K562 (cell line): ENCODE results near the gene SH2D4B. TPM values are rescaled to one million over a fixed set of nuclear protein-coding genes. Genes with fewer than 3 reads are reported as not detected.

Experiments used
- ATAC-seq: fragments of 200-7000 bp; cut with Tn5 transposase; 3 replicates; pipeline ENCODE4 v1.9.1; 2020; ENCODE audit warnings: moderate library complexity
- BruUV-seq: library from RNA; stranded (reverse); fragments of 400-500 nt; replicated peaks from 2 replicates; lab custom pipeline; 2021; lab: Mats Ljungman, UMichigan
- CTCF ChIA-PET: fragments of 300-600 bp; formaldehyde crosslinking; extraction: SDS; loops from one replicate; lab custom pipeline; 2021; ENCODE audit warnings: low intra/inter-chr PET ratio; lab: Yijun Ruan, JAX
- POLR2A ChIA-PET: fragments of 300-600, 350-650 bp; sonication (Branson Sonifier 250); formaldehyde crosslinking; extraction: SDS; loops from one replicate; lab custom pipeline; 2021; ENCODE audit warnings: antibody characterized with exemption, inconsistent platforms; lab: Yijun Ruan, JAX
- DNase-seq, 4 experiments: peaks; one replicate each; pipeline versions ENCODE4 v3.0.0 to v3.0.0-alpha.2; 2011 to 2018; ENCODE audit warnings: low spot score in 3 of 4, mixed read lengths in 3 of 4; ENCODE audit errors: extremely low read depth in 1 of 4
- FAIRE-seq: peaks from 2 replicates; lab custom pipeline; 2011; peaks lifted over from hg19 to GRCh38; lab: Jason Lieb, UNC
- H2AFZ ChIP-seq: 2 replicates; pipeline ENCODE4 v1.6.0; 2011; ENCODE audit warnings: low read depth, low read length, control low read depth, inconsistent platforms
- H3K27ac ChIP-seq: fragments of 200-600 bp; 3 replicates; pipeline ENCODE4 v1.8.0; 2011; ENCODE audit warnings: low read depth, mild to moderate bottlenecking, control low read depth, inconsistent platforms, low read length, moderate library complexity, mixed read lengths; ENCODE audit errors: extremely low read depth
- H3K27me3 ChIP-seq, 2 experiments: fragments of 300-600 bp in 1 of 2; 2 replicates in 1 of 2; 3 replicates in 1 of 2; pipeline versions ENCODE4 v1.6.0 to v1.8.0; 2011; ENCODE audit warnings: inconsistent platforms in 2 of 2, low read length in 2 of 2, mild to moderate bottlenecking in 1 of 2, mixed read lengths in 1 of 2, moderate library complexity in 1 of 2; ENCODE audit not compliant: control insufficient read depth in 2 of 2, insufficient read depth in 2 of 2
- H3K36me3 ChIP-seq: fragments of 300-600 bp; 3 replicates; pipeline ENCODE4 v1.8.0; 2011; ENCODE audit warnings: mild to moderate bottlenecking, low read length, inconsistent platforms; ENCODE audit not compliant: control insufficient read depth, insufficient read depth
- H3K4me1 ChIP-seq, 2 experiments: fragments of 200-600 bp in 1 of 2; replicated peaks in 1 of 2; 2 replicates in 1 of 2; 3 replicates in 1 of 2; pipeline versions ENCODE4 v1.5.1 to v1.8.0; 2011; ENCODE audit warnings: inconsistent platforms in 2 of 2, low read length in 2 of 2, mild to moderate bottlenecking in 1 of 2, mixed read lengths in 1 of 2, moderate library complexity in 1 of 2; ENCODE audit not compliant: control insufficient read depth in 2 of 2, insufficient read depth in 2 of 2
- H3K4me2 ChIP-seq: 2 replicates; pipeline ENCODE4 v1.6.1; 2011; ENCODE audit warnings: low read length, control low read depth, inconsistent platforms, mixed read lengths; ENCODE audit not compliant: insufficient read depth
- H3K4me3 ChIP-seq: fragments of 200-600 bp; sonication (generic), shearing (Covaris generic); 2 replicates; pipeline ENCODE4 v1.5.1; 2016; ENCODE audit warnings: control low read depth, inconsistent platforms
- H3K79me2 ChIP-seq: fragments of 200-600 bp; 3 replicates; pipeline ENCODE4 v1.8.0; 2011; ENCODE audit warnings: low read length, inconsistent platforms; ENCODE audit not compliant: control insufficient read depth, insufficient read depth
- H3K9ac ChIP-seq, 2 experiments: 2 replicates each; pipeline versions ENCODE4 v1.6.0 to v1.6.1; 2011; ENCODE audit warnings: low read depth in 2 of 2, low read length in 2 of 2, control low read depth in 1 of 2, inconsistent platforms in 1 of 2, mild to moderate bottlenecking in 1 of 2, mixed read lengths in 1 of 2; ENCODE audit not compliant: insufficient read depth in 1 of 2
- H3K9me1 ChIP-seq: one replicate; pipeline ENCODE4 v1.6.0; 2011; ENCODE audit warnings: inconsistent platforms, mild to moderate bottlenecking, low read length, moderate library complexity; ENCODE audit not compliant: control insufficient read depth, insufficient read depth
- H3K9me3 ChIP-seq: replicated peaks from 2 replicates; pipeline ENCODE4 v1.5.1; 2011; ENCODE audit warnings: low read depth, low read length, inconsistent platforms; ENCODE audit not compliant: control insufficient read depth, insufficient read depth
- H4K20me1 ChIP-seq: replicated peaks from 2 replicates; pipeline ENCODE4 v1.6.1; 2011; ENCODE audit warnings: low read length, inconsistent platforms, mixed read lengths; ENCODE audit not compliant: control insufficient read depth, insufficient read depth
- BRCA1 ChIP-seq, 2 experiments: fragments of 450-650 bp in 1 of 2; sonication (generic) in 1 of 2; formaldehyde crosslinking in 1 of 2; IDR thresholded peaks; 2 replicates each; pipeline versions ENCODE4 v1.5.0 to v1.6.1; 2017 to 2020; ENCODE audit warnings: mild to moderate bottlenecking in 1 of 2, missing genetic modification reagents in 1 of 2
- C11orf30 ChIP-seq: fragments of 450-650 bp; IDR thresholded peaks from 2 replicates; pipeline ENCODE4 v1.6.1; 2016; ENCODE audit warnings: low read depth, mild to moderate bottlenecking
- NR2C1 ChIP-seq, 2 experiments: fragments of 450-650 bp; IDR thresholded peaks; 2 replicates each; pipeline ENCODE4 v1.6.1; 2017; ENCODE audit warnings: mild to moderate bottlenecking in 2 of 2, antibody characterized with exemption in 1 of 2, inconsistent platforms in 1 of 2, missing compliant biosample characterization in 1 of 2, missing genetic modification characterization in 1 of 2
- POLR2G ChIP-seq: fragments of 200-400 bp; formaldehyde crosslinking; IDR thresholded peaks from 2 replicates; pipeline ENCODE4 v1.6.1; 2017; ENCODE audit warnings: low read depth, mild to moderate bottlenecking, antibody characterized with exemption, low read length, moderate library complexity
- SRSF3 ChIP-seq: fragments of 200-400 bp; formaldehyde crosslinking; IDR thresholded peaks from 2 replicates; pipeline ENCODE4 v1.6.1; 2016; ENCODE audit warnings: mild to moderate bottlenecking, low read length, moderate library complexity; ENCODE audit not compliant: insufficient read depth
- ZNF124 ChIP-seq: sonication (generic); formaldehyde crosslinking; IDR thresholded peaks from 2 replicates; pipeline ENCODE4 v1.8.1; 2022; ENCODE audit warnings: missing genetic modification reagents
- ZNF24 ChIP-seq: fragments of 450-650 bp; IDR thresholded peaks from 2 replicates; pipeline ENCODE4 v1.6.1; 2016
- WGBS: fragments of 100-300 bp; shearing (Covaris generic); methylation state at CpG from one replicate; pipeline ENCODE4 v1.1.6; 2016; ENCODE audit warnings: low coverage, mixed read lengths; ENCODE audit not compliant: insufficient coverage; ENCODE audit errors: missing lambda C conversion rate; 5-methylcytosine and 5-hydroxymethylcytosine counted together
- in situ Hi-C: fragments of 300-500 bp; cut with MboI; formaldehyde crosslinking; loops from 4 replicates; pipeline ENCODE4 v1.15.0; 2018; ENCODE audit warnings: inconsistent platforms, mixed read lengths
- intact Hi-C: fragments of 100-400 bp; cut with micrococcal nuclease; formaldehyde crosslinking; loops from 2 replicates; pipeline ENCODE4 v1.14.2; 2022
- polyA plus RNA-seq, 8 experiments: library from polyadenylated mRNA; depleted of rRNA in 4 of 8; stranded (reverse) in 5 of 8; unstranded in 3 of 8; fragments of >200 nt; fragmentation: Nextera tagmentation in 2 of 8; fragmentation: Illumina TruSeq in 1 of 8; extraction: Ambion mirVana in 2 of 8; extraction: Trizol in 1 of 8; gene quantifications; 2 replicates each; pipeline versions ENCODE4 v1.2.1 to v1.2.3, GENCODE V29; 2011 to 2014; ENCODE audit warnings: inconsistent platforms in 1 of 8, missing spikeins in 1 of 8
- total RNA-seq, 7 experiments: library from RNA; depleted of rRNA in 6 of 7; stranded (reverse); fragments of >200 nt in 6 of 7; fragmentation: Illumina TruSeq in 2 of 7; extraction: Trizol in 2 of 7; gene quantifications; 2 replicates each; pipeline versions ENCODE4 v1.2.1 to v1.2.3, GENCODE V29; 2011 to 2021; ENCODE audit warnings: low replicate concordance in 1 of 7
- TF ChIP-seq, protein P1 (sequence below): fragments of 250-450 bp; sonication (Bioruptor Pico); IDR thresholded peaks from 2 replicates; pipeline ENCODE4 v1.5.0; 2021; ENCODE audit warnings: mild to moderate bottlenecking, moderate library complexity
- TF ChIP-seq, protein P2 (sequence below): fragments of 200-800 bp; sonication (Bioruptor generic); IDR thresholded peaks from 2 replicates; pipeline ENCODE4 v1.6.1; 2017; ENCODE audit warnings: missing genetic modification characterization, missing compliant biosample characterization
- TF ChIP-seq, protein P3 (sequence below): fragments of 250-450 bp; sonication (Bioruptor Pico); IDR thresholded peaks from 2 replicates; pipeline ENCODE4 v1.8.0; 2021; ENCODE audit warnings: borderline replicate concordance, mild to moderate bottlenecking, moderate library complexity; ENCODE audit not compliant: poor library complexity, severe bottlenecking

Gene SH2D4B
- total and polyA plus RNA-seq, 9 of the 15 experiments (the other 6 are each of a cell fraction or from before 2014, with no cell fraction given) = 0.03 to 0.14 (median 0.04) TPM; not detected in 4

DNA sequence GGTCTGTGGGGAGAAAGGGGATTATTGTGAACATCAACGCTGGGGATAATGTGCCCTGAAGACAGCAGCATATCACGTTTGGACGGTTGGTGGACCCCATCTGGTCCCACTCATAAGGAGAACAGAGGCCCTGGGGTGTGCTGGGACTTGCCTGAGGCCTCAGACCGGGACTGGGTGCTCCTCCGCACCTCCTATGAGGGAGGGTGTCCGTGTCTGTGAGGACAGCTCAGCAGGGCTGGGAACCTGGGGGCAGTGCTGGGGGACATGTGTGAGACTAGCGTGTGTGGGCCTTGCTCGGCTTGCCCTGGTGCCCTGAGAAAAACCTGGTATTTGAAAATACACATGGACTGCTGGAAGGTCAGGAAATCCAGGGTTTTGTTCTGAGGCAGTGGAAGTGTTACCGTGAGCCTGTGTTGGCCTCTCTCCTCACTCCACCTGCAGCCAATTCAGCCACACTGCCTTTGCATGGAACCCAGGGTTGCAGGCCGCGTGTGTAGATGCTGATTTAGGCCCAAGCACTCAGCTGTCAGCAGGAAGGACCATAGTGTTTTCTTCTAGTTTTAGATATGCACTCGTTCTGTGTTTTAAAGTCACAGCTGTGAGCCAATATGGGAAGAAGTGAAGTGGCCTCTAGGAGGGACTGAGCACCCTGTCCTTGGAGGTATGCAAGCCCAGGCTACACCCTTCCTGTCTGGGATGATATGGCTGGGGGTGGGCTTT, 13.4 kb upstream of the SH2D4B start:
- in situ Hi-C loops = no loop called here
- TF ChIP-seq, protein P1, sequence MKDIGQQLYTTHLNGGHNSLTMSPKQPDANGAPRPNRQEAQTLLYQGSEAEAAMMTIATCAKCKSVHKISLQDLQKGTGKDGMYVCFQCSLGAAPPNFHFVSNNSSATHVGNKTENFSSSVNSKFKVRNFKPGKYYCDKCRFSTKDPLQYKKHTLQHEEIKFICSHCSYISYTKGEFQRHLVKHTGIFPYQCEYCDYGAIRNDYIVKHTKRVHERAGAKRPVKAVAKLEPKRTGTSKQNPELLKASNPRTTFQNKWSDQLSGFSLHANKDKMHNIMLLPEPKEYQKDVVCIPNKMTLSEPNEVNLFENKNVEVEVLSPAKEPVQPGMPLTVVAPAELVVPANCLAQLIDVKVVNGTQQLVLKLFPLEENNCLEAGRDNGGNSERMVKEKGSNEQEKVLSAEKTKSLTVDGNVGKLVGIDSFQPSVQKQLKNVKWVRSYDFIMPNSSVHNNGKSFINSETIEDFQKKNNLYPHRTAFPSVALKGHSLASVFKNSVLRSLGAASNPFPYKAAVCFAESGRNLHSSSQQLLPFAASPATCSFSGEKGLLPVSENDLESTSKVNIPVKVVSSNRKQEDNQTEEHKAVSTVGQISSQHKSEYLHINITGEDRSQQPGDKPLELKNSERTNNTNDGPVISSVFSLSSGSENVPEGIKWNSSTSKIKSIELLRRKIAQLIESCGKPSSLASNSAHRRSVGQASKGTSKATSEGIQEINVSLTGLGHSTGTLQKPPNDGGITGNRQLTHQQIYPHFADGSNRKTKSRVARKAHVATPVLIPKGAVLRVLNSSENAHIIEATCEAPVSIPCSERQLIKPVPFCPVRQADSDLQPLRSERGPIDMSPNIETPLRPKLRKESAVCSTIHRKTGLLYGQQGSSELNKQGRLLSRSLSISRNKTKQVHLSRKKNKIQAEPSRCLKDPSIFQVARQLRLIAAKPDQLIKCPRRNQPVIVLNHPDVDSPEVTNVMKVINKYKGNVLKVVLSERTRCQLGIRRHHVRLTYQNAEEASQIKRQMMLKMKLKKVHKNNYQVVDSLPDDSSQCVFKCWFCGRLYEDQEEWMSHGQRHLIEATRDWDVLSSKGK (CRISPR knock-in tag) = no peak
- TF ChIP-seq NR2C1 (IDR thresholded peaks at IDR 0.05) (no peak), NR2C1 (tag; IDR thresholded peaks at IDR 0.05) (no peak), C11orf30 (no peak), BRCA1 (IDR thresholded peaks at IDR 0.05) (no peak), BRCA1 (CRISPR knock-in tag; IDR thresholded peaks at IDR 0.05) (no peak), POLR2G (peak; percentile 53; the same call in 1 of the 2 replicates), ZNF24 (peak; percentile 40; the same call in 1 of the 2 replicates), SRSF3 (no peak), ZNF124 (no peak)
- TF ChIP-seq, protein P2, sequence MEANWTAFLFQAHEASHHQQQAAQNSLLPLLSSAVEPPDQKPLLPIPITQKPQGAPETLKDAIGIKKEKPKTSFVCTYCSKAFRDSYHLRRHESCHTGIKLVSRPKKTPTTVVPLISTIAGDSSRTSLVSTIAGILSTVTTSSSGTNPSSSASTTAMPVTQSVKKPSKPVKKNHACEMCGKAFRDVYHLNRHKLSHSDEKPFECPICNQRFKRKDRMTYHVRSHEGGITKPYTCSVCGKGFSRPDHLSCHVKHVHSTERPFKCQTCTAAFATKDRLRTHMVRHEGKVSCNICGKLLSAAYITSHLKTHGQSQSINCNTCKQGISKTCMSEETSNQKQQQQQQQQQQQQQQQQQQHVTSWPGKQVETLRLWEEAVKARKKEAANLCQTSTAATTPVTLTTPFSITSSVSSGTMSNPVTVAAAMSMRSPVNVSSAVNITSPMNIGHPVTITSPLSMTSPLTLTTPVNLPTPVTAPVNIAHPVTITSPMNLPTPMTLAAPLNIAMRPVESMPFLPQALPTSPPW (CRISPR knock-in tag) = no peak
- TF ChIP-seq, protein P3, sequence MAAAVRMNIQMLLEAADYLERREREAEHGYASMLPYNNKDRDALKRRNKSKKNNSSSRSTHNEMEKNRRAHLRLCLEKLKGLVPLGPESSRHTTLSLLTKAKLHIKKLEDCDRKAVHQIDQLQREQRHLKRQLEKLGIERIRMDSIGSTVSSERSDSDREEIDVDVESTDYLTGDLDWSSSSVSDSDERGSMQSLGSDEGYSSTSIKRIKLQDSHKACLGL (CRISPR knock-in tag) = no peak
- TF ChIP-seq, all 486 proteins: peak for 2

More for the DNA sequence above, 13.4 kb upstream of the SH2D4B start:
- no peak; the same call in 2 of the 3 replicates for ATAC-seq
- Histone ChIP-seq H3K27ac (no peak overlapping the region), H3K4me1 (peaks cover 0 to 8% of the 10 kb centered on the region in 2 experiments; a peak in 2 of 5 replicates), H3K4me2 (no peak overlapping the region), H3K27me3 (peaks cover 10 to 13% of the 10 kb centered on the region in 2 experiments; a peak in 4 of 5 replicates), H3K79me2 (no peaks in the 10 kb centered on the region), H3K9me1 (peaks cover 5% of the 10 kb centered on the region), H3K9me3 (no peaks in the 10 kb centered on the region), H3K9ac (peak overlapping the region in 1 of 2 experiments; percentile 67; a peak in 1 of 4 replicates), H2AFZ (no peak overlapping the region), H3K36me3 (peaks cover 7% of the 10 kb centered on the region; the same call in 1 of the 3 replicates), H4K20me1 (no peaks in the 10 kb centered on the region), H3K4me3 (no peak overlapping the region)
- no TSS peak for BruUV-seq
- DNase-seq = no peak
- ChIA-PET CTCF (no interaction called here), POLR2A (interaction anchor here (0.8 to 1.0 kb wide), 2 partner anchors 11 to 51 kb away, joined by 3 to 5 read pairs; no protein-coding TSS in a partner anchor)
- intact Hi-C loops = no loop called here
- WGBS = 49% methylated on average over 12 of the region's 12 CpGs
- FAIRE-seq = no peak
